Smooth muscle cell (in vitro differentiated cells): ENCODE measurements around the gene PCDH1. TPM values are rescaled to one million over a fixed set of nuclear protein-coding genes. Genes with fewer than 3 reads are reported as not detected.

Experiments
- DNase-seq: peaks from one replicate; lab custom pipeline; 2025; ENCODE audit not compliant: unreplicated experiment; lab: John Stamatoyannopoulos, UW
- H2AFZ ChIP-seq: fragments of 200-600 bp; sonication (generic); 2 replicates; pipeline ENCODE4 v1.6.0; 2016; ENCODE audit warnings: antibody characterized with exemption, low read depth, mild to moderate bottlenecking
- H3F3A ChIP-seq: fragments of 200-600 bp; sonication (generic); 2 replicates; pipeline ENCODE4 v1.6.0; 2017; ENCODE audit warnings: antibody characterized with exemption, low read depth
- H3K27ac ChIP-seq: fragments of 200-600 bp; sonication (generic); 2 replicates; pipeline ENCODE4 v1.5.1; 2016; ENCODE audit warnings: low read depth, mild to moderate bottlenecking
- H3K27me3 ChIP-seq: fragments of 200-600 bp; sonication (generic); 2 replicates; pipeline ENCODE4 v1.6.1; 2016; ENCODE audit warnings: low read depth, mild to moderate bottlenecking
- H3K36me3 ChIP-seq: fragments of 200-600 bp; sonication (generic); 2 replicates; pipeline ENCODE4 v1.5.1; 2016; ENCODE audit warnings: low read depth
- H3K4me1 ChIP-seq: fragments of 200-600 bp; sonication (generic); 2 replicates; pipeline ENCODE4 v1.5.1; 2016; ENCODE audit warnings: low read depth
- H3K4me2 ChIP-seq: fragments of 200-600 bp; sonication (generic); 2 replicates; pipeline ENCODE4 v1.6.0; 2016; ENCODE audit warnings: mild to moderate bottlenecking
- H3K4me3 ChIP-seq: fragments of 200-600 bp; sonication (generic); 2 replicates; pipeline ENCODE4 v1.5.1; 2016; ENCODE audit warnings: mild to moderate bottlenecking
- H3K79me2 ChIP-seq: fragments of 200-600 bp; sonication (generic); 2 replicates; pipeline ENCODE4 v1.6.0; 2016; ENCODE audit warnings: low read depth, mild to moderate bottlenecking
- H3K9ac ChIP-seq: fragments of 200-600 bp; sonication (generic); 2 replicates; pipeline ENCODE4 v1.6.0; 2016; ENCODE audit warnings: low read depth
- H3K9me3 ChIP-seq: fragments of 200-600 bp; sonication (generic); replicated peaks from 2 replicates; pipeline ENCODE4 v1.5.1; 2016; ENCODE audit warnings: low read depth
- H4K20me1 ChIP-seq: fragments of 200-600 bp; sonication (generic); 2 replicates; pipeline ENCODE4 v1.6.0; 2016; ENCODE audit warnings: low read depth
- CTCF ChIP-seq: fragments of 200-600 bp; sonication (generic); IDR thresholded peaks from 2 replicates; pipeline ENCODE4 v1.5.1; 2017; ENCODE audit warnings: borderline replicate concordance, mild to moderate bottlenecking, antibody characterized with exemption; ENCODE audit not compliant: insufficient read depth, poor library complexity, severe bottlenecking
- WGBS: methylation state at CpG from one replicate; pipeline ENCODE4 v1.1.7; 2016; ENCODE audit warnings: low lambda C conversion rate; 5-methylcytosine and 5-hydroxymethylcytosine counted together
- polyA plus RNA-seq: library from polyadenylated mRNA; unstranded; fragments of >200 nt; fragmentation: Nextera tagmentation; extraction: Ambion mirVana; gene quantifications from 2 replicates; pipeline ENCODE4 v1.2.1, GENCODE V29; 2016
- total RNA-seq: library from RNA; depleted of rRNA; stranded (reverse); fragments of >200 nt; gene quantifications from 2 replicates; pipeline ENCODE4 v1.2.3, GENCODE V29; 2014

PCDH1 gene
- total and polyA plus RNA-seq, 2 experiments from 2014 or later: 2.5 to 14.7 TPM

- Histone ChIP-seq H3K27ac (no peak overlapping the region), H3K4me1 (peaks cover 10% of the 10 kb centered on the region), H3F3A (peaks cover 7% of the 10 kb centered on the region), H3K36me3 (no peaks in the 10 kb centered on the region), H3K79me2 (no peaks in the 10 kb centered on the region), H3K9ac (no peak overlapping the region), H3K9me3 (no peaks in the 10 kb centered on the region), H2AFZ (no peak overlapping the region), H3K4me3 (no peak overlapping the region), H3K4me2 (no peak overlapping the region), H3K27me3 (no peaks in the 10 kb centered on the region), H4K20me1 (no peaks in the 10 kb centered on the region)
- 80% methylated on average over 3 of the region's 3 CpGs for WGBS
- no peak for TF ChIP-seq CTCF
- no peak for DNase-seq
Measured at GRCh38 chr5:141852448-141852847, 25.8 kb downstream of the PCDH1 start.

- Histone ChIP-seq H3F3A (peaks cover 7% of the 10 kb centered on the region), H3K4me3 (no peak overlapping the region), H3K27me3 (no peaks in the 10 kb centered on the region), H3K4me2 (no peak overlapping the region), H4K20me1 (no peaks in the 10 kb centered on the region), H3K9me3 (no peaks in the 10 kb centered on the region), H2AFZ (no peak overlapping the region), H3K79me2 (no peaks in the 10 kb centered on the region), H3K9ac (no peak overlapping the region), H3K4me1 (peaks cover 13% of the 10 kb centered on the region), H3K36me3 (no peaks in the 10 kb centered on the region), H3K27ac (no peak overlapping the region)
- no peak for DNase-seq
- WGBS: 89% methylated on average over 10 of the region's 10 CpGs
- no peak for TF ChIP-seq CTCF
Measured at GRCh38 chr5:141851195-141851874, 26.9 kb downstream of the PCDH1 start.

- H3K4me1 ChIP-seq: peaks cover 18% of the 10 kb centered on the region
- no peak for DNase-seq
- no peaks in the 10 kb centered on the region for H3K9me3 ChIP-seq
- H3K79me2 ChIP-seq: no peaks in the 10 kb centered on the region
- TF ChIP-seq CTCF: no peak
- no peak overlapping the region for H3K9ac ChIP-seq
- no peak overlapping the region for H2AFZ ChIP-seq
- H3K27me3 ChIP-seq: no peaks in the 10 kb centered on the region
- H4K20me1 ChIP-seq: no peaks in the 10 kb centered on the region
- no peaks in the 10 kb centered on the region for H3K36me3 ChIP-seq
- H3F3A ChIP-seq: peaks cover 7% of the 10 kb centered on the region
- peak overlapping the region; percentile 64 for H3K4me3 ChIP-seq
- H3K4me2 ChIP-seq: peak overlapping the region; percentile 98
- no peak overlapping the region for H3K27ac ChIP-seq
- 23% methylated on average over 6 of the region's 10 CpGs for WGBS
Measured at GRCh38 chr5:141850786-141851185, 27.4 kb downstream of the PCDH1 start.

- no peaks in the 10 kb centered on the region for H3K79me2 ChIP-seq
- H3K9me3 ChIP-seq: no peaks in the 10 kb centered on the region
- peak overlapping the region; percentile 98 for H3K4me2 ChIP-seq
- no peaks in the 10 kb centered on the region for H3K36me3 ChIP-seq
- peaks cover 21% of the 10 kb centered on the region for H3K4me1 ChIP-seq
- H3K9ac ChIP-seq: peak overlapping the region; percentile 49
- TF ChIP-seq CTCF: no peak
- 1% methylated on average over 27 of the region's 36 CpGs for whole genome bisulfite sequencing
- H3K27ac ChIP-seq: peak overlapping the region; percentile 70
- peak overlapping the region; percentile 82 for H2AFZ ChIP-seq
- H3K27me3 ChIP-seq: no peaks in the 10 kb centered on the region
- no peaks in the 10 kb centered on the region for H4K20me1 ChIP-seq
- H3K4me3 ChIP-seq: peak overlapping the region; percentile 64
- H3F3A ChIP-seq: peaks cover 7% of the 10 kb centered on the region
- DNase-seq: peak; percentile 36
Measured at GRCh38 chr5:141850244-141850768, 27.9 kb downstream of the PCDH1 start.
